ENCODE results near the gene HOXC6. TPM values are rescaled to one million over a fixed set of nuclear protein-coding genes. Genes with fewer than 3 reads are reported as not detected.

The HOXC6 gene
- total and polyA plus RNA-seq, 4 donors = 6.6 to 114 (median 60.4) TPM

DNA sequence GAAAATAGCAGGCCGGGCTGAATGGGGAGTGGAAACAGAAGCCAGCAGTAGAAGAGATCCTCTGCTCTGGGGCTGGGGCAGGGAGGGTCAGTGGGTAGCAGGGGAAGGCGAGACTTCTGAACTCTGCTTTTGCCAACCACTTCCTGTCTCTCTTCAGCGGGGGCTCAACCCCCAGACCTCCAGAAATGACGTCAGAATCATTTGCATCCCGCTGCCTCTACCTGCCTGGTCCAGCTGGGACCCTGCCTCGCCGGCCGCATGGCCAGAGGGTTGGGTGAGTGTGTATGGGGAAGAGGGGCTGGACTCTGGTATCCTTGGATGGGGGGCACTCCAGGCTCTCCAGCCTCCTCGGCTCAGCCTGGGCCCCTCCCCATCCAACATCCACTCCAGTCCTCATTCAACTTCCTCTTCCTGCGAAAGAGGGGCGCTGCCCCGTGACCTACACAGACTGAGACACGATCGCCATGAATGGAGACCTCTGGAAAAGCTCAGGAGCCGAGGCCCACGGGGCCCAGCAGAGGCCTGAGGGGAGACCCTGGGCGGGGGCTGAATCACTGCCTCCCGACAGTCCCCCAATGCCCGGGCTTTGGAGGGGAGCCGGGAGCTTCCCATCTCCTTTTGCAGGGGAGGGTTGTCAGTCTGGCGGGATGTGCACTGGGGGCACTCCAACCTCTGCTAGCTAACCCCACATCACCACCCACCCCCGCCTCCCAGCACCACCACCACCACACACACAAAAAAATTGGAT lies 24.9 kb downstream of the HOXC6 start:
- H3K27me3 ChIP-seq (ENCODE audit: control insufficient read depth, insufficient read depth, low read length) = peaks cover 2% of the 10 kb centered on the region
- peaks cover 50% of the 10 kb centered on the region for H3K4me1 ChIP-seq (ENCODE audit: control insufficient read depth, insufficient read depth, low read length)
- H3K4me3 ChIP-seq (ENCODE audit: low read depth, low read length) = peak overlapping the region; percentile 68
- H3K9me3 ChIP-seq (ENCODE audit: control insufficient read depth, insufficient read depth, low read length) = no peaks in the 10 kb centered on the region
- peak overlapping the region; percentile 96 for H3K27ac ChIP-seq (ENCODE audit: low read depth, low read length)
- peak in 1 of 6 donors; percentile 49 for DNase-seq (ENCODE audit: low read depth in 4 of 6, low spot score in 6 of 6)
- WGBS (ENCODE audit: insufficient coverage) = 9% methylated on average over 11 of the region's 22 CpGs
- peaks cover 14% of the 10 kb centered on the region for H3K36me3 ChIP-seq (ENCODE audit: control insufficient read depth, insufficient read depth, low read length)

DNA sequence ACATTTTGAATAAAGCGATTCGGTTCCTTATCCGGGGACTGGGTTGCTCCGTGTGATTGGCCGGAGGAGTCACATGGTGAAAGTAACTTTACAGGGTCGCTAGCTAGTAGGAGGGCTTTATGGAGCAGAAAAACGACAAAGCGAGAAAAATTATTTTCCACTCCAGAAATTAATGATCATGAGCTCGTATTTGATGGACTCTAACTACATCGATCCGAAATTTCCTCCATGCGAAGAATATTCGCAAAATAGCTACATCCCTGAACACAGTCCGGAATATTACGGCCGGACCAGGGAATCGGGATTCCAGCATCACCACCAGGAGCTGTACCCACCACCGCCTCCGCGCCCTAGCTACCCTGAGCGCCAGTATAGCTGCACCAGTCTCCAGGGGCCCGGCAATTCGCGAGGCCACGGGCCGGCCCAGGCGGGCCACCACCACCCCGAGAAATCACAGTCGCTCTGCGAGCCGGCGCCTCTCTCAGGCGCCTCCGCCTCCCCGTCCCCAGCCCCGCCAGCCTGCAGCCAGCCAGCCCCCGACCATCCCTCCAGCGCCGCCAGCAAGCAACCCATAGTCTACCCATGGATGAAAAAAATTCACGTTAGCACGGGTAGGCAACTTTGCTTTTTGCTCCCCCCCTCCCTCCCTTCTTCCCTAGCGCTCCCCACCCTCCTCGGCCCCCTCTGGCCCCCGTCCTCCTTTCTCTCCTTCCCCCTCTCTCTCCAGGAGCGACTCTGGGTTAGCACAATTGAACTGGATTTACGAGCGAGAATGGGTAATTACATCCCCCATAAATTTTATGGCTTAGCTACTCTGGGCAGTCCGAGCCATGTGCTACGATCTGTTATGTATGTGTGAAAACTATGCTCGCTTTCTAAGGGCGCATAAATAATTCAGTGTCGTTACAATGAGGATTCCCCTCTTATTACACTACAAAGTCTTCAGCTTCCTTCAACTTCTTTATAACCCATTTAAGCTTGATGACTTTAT lies 25.8 kb downstream of the HOXC6 start, which contains the start of gene HOXC4:
TSS of gene HOXC4 (plus strand) at position 85 of the 991 bp plus-strand sequence. CDS start at position 173, 88 bp downstream.
- Histone ChIP-seq H3K36me3 (ENCODE audit: control insufficient read depth, insufficient read depth, low read length) (peaks cover 14% of the 10 kb centered on the region), H3K4me1 (ENCODE audit: control insufficient read depth, insufficient read depth, low read length) (peaks cover 54% of the 10 kb centered on the region), H3K9me3 (ENCODE audit: control insufficient read depth, insufficient read depth, low read length) (no peaks in the 10 kb centered on the region), H3K27me3 (ENCODE audit: control insufficient read depth, insufficient read depth, low read length) (peaks cover 2% of the 10 kb centered on the region), H3K27ac (ENCODE audit: low read depth, low read length) (peak within 1 kb of the TSS; percentile 96), H3K4me3 (ENCODE audit: low read depth, low read length) (peak within 1 kb of the TSS; percentile 68)
- DNase-seq (ENCODE audit: low read depth in 4 of 6, low spot score in 6 of 6) = peak in 2 of 6 donors; percentile 82 to 95
- WGBS (ENCODE audit: insufficient coverage) = 5% methylated on average over 41 of the region's 52 CpGs

DNA sequence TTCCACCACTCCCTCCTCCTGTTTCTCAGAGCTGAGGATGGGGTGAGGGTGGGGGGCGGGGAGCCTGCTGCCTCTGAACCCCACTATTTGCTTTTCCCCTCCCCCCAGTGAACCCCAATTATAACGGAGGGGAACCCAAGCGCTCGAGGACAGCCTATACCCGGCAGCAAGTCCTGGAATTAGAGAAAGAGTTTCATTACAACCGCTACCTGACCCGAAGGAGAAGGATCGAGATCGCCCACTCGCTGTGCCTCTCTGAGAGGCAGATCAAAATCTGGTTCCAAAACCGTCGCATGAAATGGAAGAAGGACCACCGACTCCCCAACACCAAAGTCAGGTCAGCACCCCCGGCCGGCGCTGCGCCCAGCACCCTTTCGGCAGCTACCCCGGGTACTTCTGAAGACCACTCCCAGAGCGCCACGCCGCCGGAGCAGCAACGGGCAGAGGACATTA lies 26.5 kb downstream of the HOXC6 start:
- H3K27me3 ChIP-seq (ENCODE audit: control insufficient read depth, insufficient read depth, low read length) = peaks cover 2% of the 10 kb centered on the region
- H3K9me3 ChIP-seq (ENCODE audit: control insufficient read depth, insufficient read depth, low read length) = no peaks in the 10 kb centered on the region
- peak in 2 of 6 donors; percentile 22 to 52 for DNase-seq (ENCODE audit: low read depth in 4 of 6, low spot score in 6 of 6)
- H3K36me3 ChIP-seq (ENCODE audit: control insufficient read depth, insufficient read depth, low read length) = peaks cover 17% of the 10 kb centered on the region
- H3K27ac ChIP-seq (ENCODE audit: low read depth, low read length) = peak overlapping the region; percentile 96
- WGBS (ENCODE audit: insufficient coverage) = 10% methylated on average over 11 of the region's 24 CpGs
- peaks cover 60% of the 10 kb centered on the region for H3K4me1 ChIP-seq (ENCODE audit: control insufficient read depth, insufficient read depth, low read length)
- peak overlapping the region; percentile 68 for H3K4me3 ChIP-seq (ENCODE audit: low read depth, low read length)

DNA sequence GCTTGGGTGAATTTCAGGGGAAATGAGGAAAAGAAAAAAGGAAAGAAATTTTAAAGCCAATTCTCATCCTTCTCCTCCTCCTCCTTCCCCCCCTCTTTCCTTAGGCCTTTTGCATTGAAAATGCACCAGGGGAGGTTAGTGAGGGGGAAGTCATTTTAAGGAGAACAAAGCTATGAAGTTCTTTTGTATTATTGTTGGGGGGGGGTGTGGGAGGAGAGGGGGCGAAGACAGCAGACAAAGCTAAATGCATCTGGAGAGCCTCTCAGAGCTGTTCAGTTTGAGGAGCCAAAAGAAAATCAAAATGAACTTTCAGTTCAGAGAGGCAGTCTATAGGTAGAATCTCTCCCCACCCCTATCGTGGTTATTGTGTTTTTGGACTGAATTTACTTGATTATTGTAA lies 27.3 kb downstream of the HOXC6 start:
- Histone ChIP-seq H3K9me3 (ENCODE audit: control insufficient read depth, insufficient read depth, low read length) (no peaks in the 10 kb centered on the region), H3K4me1 (ENCODE audit: control insufficient read depth, insufficient read depth, low read length) (peaks cover 62% of the 10 kb centered on the region), H3K27ac (ENCODE audit: low read depth, low read length) (peak overlapping the region; percentile 90), H3K4me3 (ENCODE audit: low read depth, low read length) (peak overlapping the region; percentile 38), H3K27me3 (ENCODE audit: control insufficient read depth, insufficient read depth, low read length) (peaks cover 2% of the 10 kb centered on the region), H3K36me3 (ENCODE audit: control insufficient read depth, insufficient read depth, low read length) (peaks cover 24% of the 10 kb centered on the region)
- no CpG with 5 or more reads among the region's 2 CpGs for WGBS (ENCODE audit: insufficient coverage)
- DNase-seq (ENCODE audit: low read depth in 4 of 6, low spot score in 6 of 6) = peak in 2 of 6 donors; percentile 5 to 50

DNA sequence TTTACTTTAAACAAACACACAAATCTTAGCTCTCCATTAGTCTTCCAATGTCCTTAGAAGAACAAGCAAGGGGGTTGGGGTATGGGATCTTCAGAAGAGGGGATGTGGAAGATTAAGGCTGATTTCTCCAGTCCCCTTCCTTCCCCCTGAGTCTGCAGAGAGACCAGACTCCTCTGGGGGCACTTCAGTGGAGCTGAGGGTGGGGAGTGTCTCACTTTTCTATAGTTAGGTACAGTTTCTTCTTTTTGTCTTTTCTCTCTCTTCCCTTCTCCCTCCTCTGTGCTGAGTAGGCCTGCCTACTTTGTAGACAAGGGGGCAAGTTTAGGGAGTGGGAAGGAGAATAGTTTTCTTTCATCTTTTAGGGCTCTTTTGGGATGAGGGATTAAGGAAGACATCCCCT lies 27.9 kb downstream of the HOXC6 start:
- DNase-seq (ENCODE audit: low read depth in 4 of 6, low spot score in 6 of 6) = peak in 2 of 6 donors; percentile 10 to 52
- peak overlapping the region; percentile 38 for H3K4me3 ChIP-seq (ENCODE audit: low read depth, low read length)
- H3K4me1 ChIP-seq (ENCODE audit: control insufficient read depth, insufficient read depth, low read length) = peaks cover 62% of the 10 kb centered on the region
- H3K27me3 ChIP-seq (ENCODE audit: control insufficient read depth, insufficient read depth, low read length) = no peaks in the 10 kb centered on the region
- peaks cover 24% of the 10 kb centered on the region for H3K36me3 ChIP-seq (ENCODE audit: control insufficient read depth, insufficient read depth, low read length)
- H3K27ac ChIP-seq (ENCODE audit: low read depth, low read length) = peak overlapping the region; percentile 90
- H3K9me3 ChIP-seq (ENCODE audit: control insufficient read depth, insufficient read depth, low read length) = no peaks in the 10 kb centered on the region

DNA sequence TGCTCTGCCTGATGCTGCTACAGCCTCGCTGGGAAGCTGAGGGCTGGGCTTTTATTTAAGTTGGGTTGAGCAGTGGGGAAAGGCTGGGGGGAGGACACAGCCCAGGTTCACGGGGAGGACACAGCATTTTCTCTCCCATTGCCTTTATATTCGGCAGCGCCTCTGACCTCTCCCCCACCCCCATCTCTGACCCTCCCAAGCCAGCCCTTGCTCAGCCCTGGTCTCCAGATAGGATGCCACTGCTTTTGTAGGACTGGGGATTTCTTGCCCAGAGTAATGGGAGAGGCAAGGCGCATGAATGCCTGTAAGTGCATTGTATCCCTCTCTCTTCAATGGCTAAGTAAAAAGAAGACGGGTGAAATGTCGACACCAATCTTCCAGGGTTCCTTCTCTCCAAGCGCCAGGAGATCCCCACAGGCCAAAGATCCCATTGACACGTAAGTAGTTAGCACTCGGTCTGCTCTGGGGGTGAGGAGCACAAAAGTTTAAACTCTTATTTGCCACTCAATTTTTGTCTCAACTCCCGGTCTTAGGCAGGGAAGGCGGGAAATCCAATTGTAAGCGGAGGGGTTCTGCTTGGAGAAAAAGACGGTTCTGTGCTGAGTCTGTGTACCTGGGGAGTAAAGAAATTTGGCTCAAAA lies 30.0 kb downstream of the HOXC6 start:
- 71% methylated on average over 5 of the region's 14 CpGs for WGBS (ENCODE audit: insufficient coverage)
- H3K27me3 ChIP-seq (ENCODE audit: control insufficient read depth, insufficient read depth, low read length) = no peaks in the 10 kb centered on the region
- no peaks in the 10 kb centered on the region for H3K9me3 ChIP-seq (ENCODE audit: control insufficient read depth, insufficient read depth, low read length)
- H3K4me1 ChIP-seq (ENCODE audit: control insufficient read depth, insufficient read depth, low read length) = peaks cover 48% of the 10 kb centered on the region
- peak overlapping the region; percentile 90 for H3K27ac ChIP-seq (ENCODE audit: low read depth, low read length)
- H3K4me3 ChIP-seq (ENCODE audit: low read depth, low read length) = peak overlapping the region; percentile 39
- H3K36me3 ChIP-seq (ENCODE audit: control insufficient read depth, insufficient read depth, low read length) = peaks cover 30% of the 10 kb centered on the region
- DNase-seq (ENCODE audit: low read depth in 4 of 6, low spot score in 6 of 6) = peak in 2 of 6 donors; percentile 50 to 63

DNA sequence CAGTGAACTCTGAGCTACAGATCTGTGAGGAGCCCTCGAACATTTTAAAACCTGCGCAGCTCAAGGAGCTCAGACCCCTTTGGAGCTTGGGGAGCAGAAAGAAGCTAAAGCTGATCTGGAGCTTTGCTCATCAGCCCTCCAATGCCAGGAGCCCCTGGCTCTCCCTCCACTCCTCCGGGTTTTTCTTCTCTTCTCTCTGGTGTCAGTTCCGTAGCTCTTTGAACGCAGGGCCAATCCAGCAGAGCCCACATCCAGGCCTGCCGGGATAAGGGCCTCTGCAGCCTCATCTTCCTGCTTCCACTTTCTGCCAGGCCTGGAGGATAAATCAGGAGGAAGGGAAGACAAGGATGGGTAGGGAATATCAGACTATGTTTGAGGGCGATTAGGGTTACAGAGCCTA lies 31.4 kb downstream of the HOXC6 start:
- H3K36me3 ChIP-seq (ENCODE audit: control insufficient read depth, insufficient read depth, low read length) = peaks cover 25% of the 10 kb centered on the region
- H3K27ac ChIP-seq (ENCODE audit: low read depth, low read length) = peak overlapping the region; percentile 90
- WGBS (ENCODE audit: insufficient coverage) = 46% methylated on average over 5 of the region's 7 CpGs
- peak overlapping the region; percentile 39 for H3K4me3 ChIP-seq (ENCODE audit: low read depth, low read length)
- DNase-seq (ENCODE audit: low read depth in 4 of 6, low spot score in 6 of 6) = peak in 1 of 6 donors; percentile 70
- no peaks in the 10 kb centered on the region for H3K9me3 ChIP-seq (ENCODE audit: control insufficient read depth, insufficient read depth, low read length)
- H3K27me3 ChIP-seq (ENCODE audit: control insufficient read depth, insufficient read depth, low read length) = no peaks in the 10 kb centered on the region
- peaks cover 38% of the 10 kb centered on the region for H3K4me1 ChIP-seq (ENCODE audit: control insufficient read depth, insufficient read depth, low read length)

DNA sequence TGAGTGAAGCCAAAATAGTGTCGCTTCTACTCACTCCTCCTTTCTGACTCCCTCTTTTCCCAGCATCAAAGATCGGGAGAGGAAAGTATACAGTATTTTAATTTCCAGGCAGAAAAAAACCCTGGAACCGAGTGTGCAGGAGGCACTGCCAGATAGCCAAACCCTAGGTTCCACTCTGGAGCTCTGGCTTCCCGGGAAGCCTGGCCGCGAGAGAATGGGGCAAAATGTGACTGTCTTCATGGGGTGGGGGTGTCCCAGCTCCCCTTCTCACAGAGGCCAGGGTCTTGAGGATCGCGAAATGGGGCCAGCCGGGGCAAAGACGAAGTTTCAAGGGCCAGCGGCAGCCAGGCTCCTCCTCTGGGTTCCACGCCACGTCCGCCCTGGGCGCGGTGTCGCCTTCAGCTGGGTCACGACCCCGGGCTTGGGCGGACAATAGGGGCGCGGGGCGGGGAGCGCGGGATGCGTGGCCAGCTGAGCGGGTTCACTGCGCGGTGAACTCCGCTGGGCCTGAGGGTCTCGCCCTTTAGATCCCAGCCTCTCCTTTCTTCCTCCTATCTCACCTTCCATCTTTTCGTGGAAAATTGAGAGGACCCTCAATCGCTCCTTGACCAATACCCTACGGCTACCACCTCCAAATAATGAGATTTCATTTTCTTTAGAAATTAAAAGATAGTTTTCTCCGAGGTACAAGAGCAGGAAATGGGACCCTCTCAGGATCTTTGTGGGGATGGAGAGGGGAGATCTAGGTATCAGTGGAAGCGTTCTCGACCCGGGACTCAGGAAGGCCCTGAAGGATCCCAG lies 32.1 kb downstream of the HOXC6 start:
- Histone ChIP-seq H3K4me3 (ENCODE audit: low read depth, low read length) (peak overlapping the region; percentile 39), H3K27ac (ENCODE audit: low read depth, low read length) (peak overlapping the region; percentile 90), H3K36me3 (ENCODE audit: control insufficient read depth, insufficient read depth, low read length) (peaks cover 22% of the 10 kb centered on the region), H3K9me3 (ENCODE audit: control insufficient read depth, insufficient read depth, low read length) (no peaks in the 10 kb centered on the region), H3K27me3 (ENCODE audit: control insufficient read depth, insufficient read depth, low read length) (no peaks in the 10 kb centered on the region), H3K4me1 (ENCODE audit: control insufficient read depth, insufficient read depth, low read length) (peaks cover 35% of the 10 kb centered on the region)
- peak in 1 of 6 donors; percentile 41 for DNase-seq (ENCODE audit: low read depth in 4 of 6, low spot score in 6 of 6)
- WGBS (ENCODE audit: insufficient coverage) = 44% methylated on average over 28 of the region's 38 CpGs

Measured in spinal cord (tissue), 10 donors.